Esophagus muscularis mucosa (tissue), 4 donors: ENCODE data around the gene FTCD. TPM values are rescaled to one million over a fixed set of nuclear protein-coding genes. Genes with fewer than 3 reads are reported as not detected.
"Not testable (repeated sequence)": the region's sequence is repeated elsewhere in the genome, so short reads cannot be mapped to it uniquely, and the experiment has no call there.

Experiments used
- DNase-seq: peaks from one replicate; pipeline ENCODE4 v3.0.0-alpha.2; 2017; ENCODE audit errors: extremely low spot score
- H3K27ac ChIP-seq, 4 donors: fragments of 200-600 bp; sonication (generic); replicated peaks in 1 of 4; 1 replicate in 3 of 4; 2 replicates in 1 of 4; pipeline ENCODE4 v1.5.1; 2016 to 2019; ENCODE audit warnings: mild to moderate bottlenecking in 1 of 4
- H3K27me3 ChIP-seq, 4 donors: fragments of 200-600 bp; sonication (generic); one replicate each; pipeline versions ENCODE4 v1.5.1 to v1.6.0; 2016 to 2019
- H3K36me3 ChIP-seq, 4 donors: fragments of 200-600 bp; sonication (generic); one replicate each; pipeline ENCODE4 v1.5.1; 2016 to 2019
- H3K4me1 ChIP-seq, 4 donors: fragments of 200-600 bp; sonication (generic); one replicate each; pipeline ENCODE4 v1.5.1; 2016 to 2019
- H3K4me3 ChIP-seq, 4 donors: fragments of 200-600 bp; sonication (generic); 1 replicate in 2 of 4; 2 replicates in 2 of 4; pipeline ENCODE4 v1.5.1; 2016 to 2019; ENCODE audit warnings: mild to moderate bottlenecking in 4 of 4, moderate library complexity in 1 of 4
- H3K9me3 ChIP-seq, 4 donors: fragments of 200-600 bp; sonication (generic); 1 replicate in 3 of 4; 2 replicates in 1 of 4; pipeline ENCODE4 v1.5.1; 2016 to 2019
- EP300 ChIP-seq: sonication (generic); formaldehyde crosslinking; IDR thresholded peaks from one replicate; pipeline ENCODE4 v1.6.1; 2017; ENCODE audit warnings: antibody characterized with exemption
- POLR2A ChIP-seq: fragments of 450-650 bp; IDR thresholded peaks from one replicate; pipeline ENCODE4 v1.6.1; 2017; ENCODE audit warnings: antibody characterized with exemption, moderate library complexity, mild to moderate bottlenecking, low read depth
- POLR2AphosphoS5 ChIP-seq, 2 donors: sonication (generic); formaldehyde crosslinking; IDR thresholded peaks; one replicate each; pipeline ENCODE4 v1.6.1; 2017; ENCODE audit warnings: antibody characterized with exemption in 2 of 2
- WGBS: methylation state at CpG from one replicate; pipeline ENCODE4 v1.1.5; 2018; 5-methylcytosine and 5-hydroxymethylcytosine counted together
- intact Hi-C: fragments of 100-400 bp; cut with DNase I; formaldehyde crosslinking; loops from one replicate; pipeline ENCODE4 v1.15.1; 2023
- total RNA-seq, 4 donors: library from RNA; depleted of rRNA; stranded (reverse); fragments of >200 nt; gene quantifications; one replicate each; pipeline versions ENCODE4 v1.1.0 to v1.2.1, GENCODE V29; 2016
- TF ChIP-seq, protein P1 (sequence below), 3 experiments: fragments of 200-600 bp in 2 of 3; fragments of 450-650 bp in 1 of 3; sonication (generic) in 2 of 3; IDR thresholded peaks; one replicate each; pipeline ENCODE4 v1.5.1; 2017 to 2019; ENCODE audit warnings: antibody characterized with exemption in 3 of 3, mild to moderate bottlenecking in 2 of 3, moderate library complexity in 1 of 3

The FTCD gene
- total RNA-seq, 4 donors from 2014 or later: 0.26 to 2.5 (median 1.2) TPM; not detected in 1

DNA sequence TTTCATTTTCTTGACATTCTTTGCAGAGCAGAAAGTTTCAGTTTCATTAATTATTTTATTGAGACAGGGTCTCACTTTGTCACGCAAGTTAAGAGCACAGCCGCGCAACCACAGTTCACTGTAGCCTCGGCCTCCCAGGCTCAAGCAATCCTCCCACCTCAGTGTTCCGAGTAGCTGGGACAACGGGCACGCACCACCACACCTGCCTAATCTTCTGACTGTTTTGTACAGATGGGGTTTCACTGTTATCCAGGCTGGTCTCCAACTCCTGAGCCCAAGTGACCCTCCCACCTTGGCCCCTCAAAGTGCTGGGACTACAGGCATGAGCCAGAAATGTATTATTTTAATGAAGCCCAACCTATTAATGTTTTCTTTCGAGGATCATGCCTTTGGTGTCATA lies 31.9 kb upstream of the FTCD start:
- Histone ChIP-seq H3K36me3 (peaks cover 0 to 33% (median 27%) of the 10 kb centered on the region in 4 donors), H3K27me3 (peaks cover 0 to 20% (median 0%) of the 10 kb centered on the region in 4 donors), H3K27ac (peak overlapping the region in 1 of 4 donors; percentile 75), H3K9me3 (no peaks in the 10 kb centered on the region), H3K4me3 (no peak overlapping the region), H3K4me1 (peaks cover 39 to 67% (median 45%) of the 10 kb centered on the region in 4 donors)
- WGBS: 97% methylated on average over 8 of the region's 8 CpGs
- TF ChIP-seq POLR2A (no peak), EP300 (no peak), POLR2AphosphoS5 (IDR thresholded peaks at IDR 0.05) (no peak)
- TF ChIP-seq, protein P1, sequence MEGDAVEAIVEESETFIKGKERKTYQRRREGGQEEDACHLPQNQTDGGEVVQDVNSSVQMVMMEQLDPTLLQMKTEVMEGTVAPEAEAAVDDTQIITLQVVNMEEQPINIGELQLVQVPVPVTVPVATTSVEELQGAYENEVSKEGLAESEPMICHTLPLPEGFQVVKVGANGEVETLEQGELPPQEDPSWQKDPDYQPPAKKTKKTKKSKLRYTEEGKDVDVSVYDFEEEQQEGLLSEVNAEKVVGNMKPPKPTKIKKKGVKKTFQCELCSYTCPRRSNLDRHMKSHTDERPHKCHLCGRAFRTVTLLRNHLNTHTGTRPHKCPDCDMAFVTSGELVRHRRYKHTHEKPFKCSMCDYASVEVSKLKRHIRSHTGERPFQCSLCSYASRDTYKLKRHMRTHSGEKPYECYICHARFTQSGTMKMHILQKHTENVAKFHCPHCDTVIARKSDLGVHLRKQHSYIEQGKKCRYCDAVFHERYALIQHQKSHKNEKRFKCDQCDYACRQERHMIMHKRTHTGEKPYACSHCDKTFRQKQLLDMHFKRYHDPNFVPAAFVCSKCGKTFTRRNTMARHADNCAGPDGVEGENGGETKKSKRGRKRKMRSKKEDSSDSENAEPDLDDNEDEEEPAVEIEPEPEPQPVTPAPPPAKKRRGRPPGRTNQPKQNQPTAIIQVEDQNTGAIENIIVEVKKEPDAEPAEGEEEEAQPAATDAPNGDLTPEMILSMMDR (IDR thresholded peaks at IDR 0.05): no peak
- intact Hi-C loops: loop anchor here (5.0 kb wide), 1 partner anchor 40 kb away; the partner anchor contains the start of gene LSS
- peak; percentile 17 for DNase-seq

DNA sequence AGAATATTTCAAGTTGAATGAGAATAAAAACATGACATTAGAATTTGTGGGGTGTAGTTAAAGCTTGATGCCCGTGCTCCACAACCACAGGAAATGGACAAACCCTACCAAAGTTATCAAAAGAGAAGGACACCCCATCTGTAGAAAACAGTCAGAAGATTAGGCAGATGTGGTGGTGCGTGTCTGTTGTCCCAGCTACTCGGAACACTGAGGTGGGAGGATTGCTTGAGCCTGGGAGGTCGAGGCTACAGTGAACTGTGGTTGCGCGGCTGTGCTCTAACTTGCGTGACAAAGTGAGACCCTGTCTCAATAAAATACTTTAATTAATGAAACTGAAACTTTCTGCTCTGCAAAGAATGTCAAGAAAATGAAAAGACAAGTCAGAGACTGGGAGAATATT lies 30.3 kb upstream of the FTCD start:
- WGBS: 91% methylated on average over 7 of the region's 7 CpGs

DNA sequence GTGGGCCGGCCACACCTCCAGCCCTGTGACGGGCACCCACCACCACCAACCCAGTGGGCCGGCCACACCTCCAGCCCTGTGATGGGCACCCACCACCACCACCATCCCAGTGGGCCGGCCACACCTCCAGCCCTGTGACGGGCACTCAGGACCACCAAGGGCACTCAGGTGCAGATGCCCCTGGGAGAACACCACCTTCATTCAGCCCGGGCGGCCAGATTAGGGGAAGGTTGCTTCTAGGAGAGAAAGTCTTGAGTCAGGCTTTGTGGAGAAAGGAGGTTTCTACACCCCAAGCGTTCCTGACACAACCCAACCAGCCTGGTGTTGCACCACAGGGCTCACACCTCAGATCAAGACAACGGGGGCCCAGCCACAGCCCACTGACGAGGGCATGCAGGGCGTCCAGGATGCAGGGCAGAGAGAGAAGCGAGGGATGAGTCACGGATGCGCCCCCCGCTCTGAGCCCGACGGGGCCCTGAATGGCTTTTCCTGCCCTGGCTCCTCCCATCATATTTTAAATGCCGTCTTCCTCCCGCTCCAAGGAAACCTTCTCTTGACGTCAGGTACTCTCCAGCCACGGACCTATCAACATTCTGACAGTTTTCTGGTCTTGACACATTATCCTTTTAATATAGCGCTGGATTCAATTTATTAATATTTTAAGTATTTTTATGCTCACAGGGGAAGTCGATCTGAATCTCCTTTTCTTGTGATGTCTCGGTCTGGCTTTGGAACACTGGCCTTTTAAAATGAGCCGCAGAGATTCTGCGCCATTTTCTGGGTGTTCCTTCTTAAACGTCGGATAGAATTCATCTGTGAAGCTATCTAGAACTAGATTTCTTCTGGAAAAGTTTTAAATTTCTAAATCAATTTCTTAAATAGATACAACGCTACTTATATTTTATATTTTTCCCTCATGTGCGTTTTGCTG lies 29.5 kb upstream of the FTCD start:
- H3K27me3 ChIP-seq: peaks cover 0 to 20% (median 0%) of the 10 kb centered on the region in 4 donors
- peak; percentile 93 for DNase-seq
- H3K9me3 ChIP-seq: no peaks in the 10 kb centered on the region
- WGBS: 21% methylated on average over 16 of the region's 30 CpGs
- intact Hi-C loops: loop anchor here (5.0 kb wide), 2 partner anchors 38 to 42 kb away; partner anchors contain the start of gene LSS
- H3K36me3 ChIP-seq: peaks cover 0 to 10% (median 4%) of the 10 kb centered on the region in 4 donors
- H3K4me1 ChIP-seq: peaks cover 26 to 55% (median 32%) of the 10 kb centered on the region in 4 donors
- peak overlapping the region; percentile 39 to 71 (median 60) for H3K4me3 ChIP-seq
- peak overlapping the region; percentile 46 to 91 (median 76) for H3K27ac ChIP-seq
- TF ChIP-seq POLR2AphosphoS5 (IDR thresholded peaks at IDR 0.05): peak; percentile 29 to 59
- TF ChIP-seq, protein P1 (IDR thresholded peaks at IDR 0.05): no peak

More for the DNA sequence above, 30.3 kb upstream of the FTCD start:
- peaks cover 0 to 18% (median 12%) of the 10 kb centered on the region in 4 donors for H3K36me3 ChIP-seq
- H3K27me3 ChIP-seq: peaks cover 0 to 20% (median 0%) of the 10 kb centered on the region in 4 donors
- intact Hi-C loops: loop anchor here (5.0 kb wide), 1 partner anchor 42 kb away; the partner anchor contains the start of gene LSS
- TF ChIP-seq, protein P1 (IDR thresholded peaks at IDR 0.05): no peak
- TF ChIP-seq POLR2A (no peak), EP300 (no peak), POLR2AphosphoS5 (IDR thresholded peaks at IDR 0.05) (no peak)
- H3K4me3 ChIP-seq: peak overlapping the region in 1 of 4 donors; percentile 71
- peaks cover 33 to 63% (median 40%) of the 10 kb centered on the region in 4 donors for H3K4me1 ChIP-seq
- peak overlapping the region in 2 of 4 donors; percentile 77 to 91 for H3K27ac ChIP-seq
- H3K9me3 ChIP-seq: no peaks in the 10 kb centered on the region
- peak; percentile 55 for DNase-seq

DNA sequence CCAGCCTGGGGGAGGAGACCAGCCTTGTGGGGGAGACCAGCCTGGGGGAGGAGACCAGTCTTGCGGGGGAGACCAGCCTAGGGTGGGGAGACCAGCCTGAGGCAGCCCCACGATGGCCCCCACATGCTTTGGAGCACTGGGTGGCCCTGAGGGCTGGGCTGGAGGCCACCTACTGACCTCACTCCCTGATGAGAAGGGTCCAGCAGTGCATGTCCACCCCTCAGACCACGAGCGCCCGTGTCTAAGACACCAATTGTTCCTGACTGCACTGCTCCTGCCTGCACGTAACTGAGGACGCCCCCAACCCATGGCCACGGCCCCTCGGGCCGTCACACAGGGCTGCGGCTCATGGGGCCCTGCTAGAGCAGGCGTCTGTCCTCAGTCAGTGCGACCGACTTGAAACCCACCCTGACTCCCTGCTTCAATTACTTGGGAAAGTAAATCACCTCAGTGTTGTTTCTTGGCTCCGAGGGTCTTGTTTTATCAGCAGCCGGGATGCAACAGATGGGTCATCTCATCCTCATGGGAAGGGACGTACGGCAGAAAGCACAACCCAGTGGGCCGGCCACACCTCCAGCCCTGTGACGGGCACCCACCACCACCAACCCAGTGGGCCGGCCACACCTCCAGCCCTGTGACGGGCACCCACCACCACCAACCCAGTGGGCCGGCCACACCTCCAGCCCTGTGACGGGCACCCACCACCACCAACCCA lies 28.7 kb upstream of the FTCD start, which contains the start of gene SPATC1L:
SPATC1L (minus strand) TSS at position 550 of the 715 bp plus-strand sequence. CDS start 1,643 bp downstream, outside the sequence.
- intact Hi-C loops: loop anchor here (5.0 kb wide), 1 partner anchor 37 kb away; no protein-coding TSS in a partner anchor
- H3K36me3 ChIP-seq: peaks cover 0 to 4% (median under 1%) of the 10 kb centered on the region in 4 donors
- H3K4me1 ChIP-seq: peaks cover 18 to 47% (median 24%) of the 10 kb centered on the region in 4 donors
- H3K27ac ChIP-seq: peak within 1 kb of the TSS; percentile 46 to 91 (median 76)
- peaks cover 0 to 20% (median 0%) of the 10 kb centered on the region in 4 donors for H3K27me3 ChIP-seq
- H3K9me3 ChIP-seq: no peaks in the 10 kb centered on the region
- DNase-seq: peak; percentile 85
- 11% methylated on average over 15 of the region's 24 CpGs for WGBS
- peak within 1 kb of the TSS; percentile 39 to 71 (median 60) for H3K4me3 ChIP-seq
- peak in 1 of 2 donors; percentile 9 for TF ChIP-seq POLR2AphosphoS5 (IDR thresholded peaks at IDR 0.05)
- TF ChIP-seq POLR2A: no peak

DNA sequence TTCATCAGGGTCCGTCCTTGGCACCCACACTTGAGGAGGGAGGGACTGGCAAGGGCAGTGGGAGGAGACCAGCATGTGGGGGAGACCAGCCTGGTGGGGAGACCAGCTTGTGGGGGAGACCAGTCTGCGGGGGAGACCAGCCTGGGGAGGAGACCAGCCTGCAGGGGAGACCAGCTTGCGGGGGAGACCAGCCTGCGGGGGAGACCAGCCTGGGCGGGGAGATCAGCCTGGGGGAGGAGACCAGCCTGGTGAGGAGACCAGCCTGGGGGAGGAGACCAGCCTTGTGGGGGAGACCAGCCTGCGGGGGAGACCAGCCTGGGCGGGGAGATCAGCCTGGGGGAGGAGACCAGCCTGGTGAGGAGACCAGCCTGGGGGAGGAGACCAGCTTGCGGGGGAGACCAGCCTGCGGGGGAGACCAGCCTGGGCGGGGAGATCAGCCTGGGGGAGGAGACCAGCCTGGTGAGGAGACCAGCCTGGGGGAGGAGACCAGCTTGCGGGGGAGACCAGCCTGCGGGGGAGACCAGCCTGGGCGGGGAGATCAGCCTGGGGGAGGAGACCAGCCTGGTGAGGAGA lies 28.0 kb upstream of the FTCD start:
- Histone ChIP-seq H3K27ac (peak overlapping the region in 2 of 4 donors; percentile 77 to 91), H3K27me3 (peaks cover 0 to 20% (median 0%) of the 10 kb centered on the region in 4 donors), H3K4me1 (peaks cover 12 to 40% (median 18%) of the 10 kb centered on the region in 4 donors), H3K4me3 (peak overlapping the region; percentile 39 to 71 (median 60))
- not testable (repeated sequence) for H3K9me3 ChIP-seq, H3K36me3 ChIP-seq, DNase-seq
- WGBS: no CpG with 5 or more reads among the region's 13 CpGs
- intact Hi-C loops: loop anchor here (5.0 kb wide), 1 partner anchor 36 kb away; no protein-coding TSS in a partner anchor
